ENCODE measurements around the gene ZNF391.
"Not testable (repeated sequence)": the region's sequence is repeated elsewhere in the genome, so short reads cannot be mapped to it uniquely, and the experiment has no call there.

- not testable (repeated sequence) for TF ChIP-seq CTCF (conservative IDR thresholded peaks at IDR 0.05; ENCODE audit: low read depth, low read length); POLR2A (IDR thresholded peaks at IDR 0.05; ENCODE audit: low read depth, low read length); ELK1 (IDR thresholded peaks at IDR 0.05; ENCODE audit: borderline replicate concordance, low read depth, low read length); RAD21 (IDR thresholded peaks at IDR 0.05; ENCODE audit: low read length)
Observed at GRCh38 chr6:27381001-27381400, 7.6 kb upstream of the ZNF391 start.
